GM13976 (cell line): Measurements from ENCODE around the gene PDE4D.

Experiments used
- DNase-seq: peaks from one replicate; pipeline ENCODE4 v3.0.0; 2012; ENCODE audit warnings: low spot score
- in situ Hi-C: fragments of 300-500 bp; cut with MboI; formaldehyde crosslinking; loops from one replicate; pipeline ENCODE4 v1.12.0; 2022; ENCODE audit warnings: low sequenced_read_pairs, mixed read lengths, inconsistent platforms; ENCODE audit not compliant: unreplicated experiment
- TF ChIP-seq, protein P1 (sequence below): IDR thresholded peaks from 2 replicates; pipeline ENCODE4 v1.5.1; 2012; ENCODE audit warnings: borderline replicate concordance, mild to moderate bottlenecking; ENCODE audit not compliant: insufficient read depth; ENCODE audit errors: extremely low read depth, missing control alignments, control extremely low read depth

Gene PDE4D

DNA sequence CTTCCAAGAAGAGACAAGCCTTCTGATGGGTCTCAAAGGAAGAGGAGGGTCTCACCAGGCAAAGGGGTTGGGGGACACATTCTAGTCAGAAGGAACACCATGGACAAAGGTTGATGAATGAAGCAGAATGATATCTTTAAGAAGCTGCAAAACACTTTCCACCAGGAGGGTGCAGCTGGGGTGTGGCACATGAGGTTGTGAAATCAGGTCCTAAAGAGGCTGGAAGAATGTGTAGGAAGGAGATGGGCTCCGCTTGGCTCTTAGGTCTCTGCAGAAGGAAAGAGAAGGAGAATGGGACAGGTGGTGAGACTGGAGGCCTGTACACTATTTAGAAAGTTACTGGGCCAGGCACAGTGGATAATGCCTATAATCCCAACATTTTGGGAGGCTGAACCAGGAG is 328.6 kb downstream of the PDE4D start:
- in situ Hi-C loops = no loop called here
- no peak for DNase-seq
- TF ChIP-seq, protein P1, sequence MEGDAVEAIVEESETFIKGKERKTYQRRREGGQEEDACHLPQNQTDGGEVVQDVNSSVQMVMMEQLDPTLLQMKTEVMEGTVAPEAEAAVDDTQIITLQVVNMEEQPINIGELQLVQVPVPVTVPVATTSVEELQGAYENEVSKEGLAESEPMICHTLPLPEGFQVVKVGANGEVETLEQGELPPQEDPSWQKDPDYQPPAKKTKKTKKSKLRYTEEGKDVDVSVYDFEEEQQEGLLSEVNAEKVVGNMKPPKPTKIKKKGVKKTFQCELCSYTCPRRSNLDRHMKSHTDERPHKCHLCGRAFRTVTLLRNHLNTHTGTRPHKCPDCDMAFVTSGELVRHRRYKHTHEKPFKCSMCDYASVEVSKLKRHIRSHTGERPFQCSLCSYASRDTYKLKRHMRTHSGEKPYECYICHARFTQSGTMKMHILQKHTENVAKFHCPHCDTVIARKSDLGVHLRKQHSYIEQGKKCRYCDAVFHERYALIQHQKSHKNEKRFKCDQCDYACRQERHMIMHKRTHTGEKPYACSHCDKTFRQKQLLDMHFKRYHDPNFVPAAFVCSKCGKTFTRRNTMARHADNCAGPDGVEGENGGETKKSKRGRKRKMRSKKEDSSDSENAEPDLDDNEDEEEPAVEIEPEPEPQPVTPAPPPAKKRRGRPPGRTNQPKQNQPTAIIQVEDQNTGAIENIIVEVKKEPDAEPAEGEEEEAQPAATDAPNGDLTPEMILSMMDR = no peak

DNA sequence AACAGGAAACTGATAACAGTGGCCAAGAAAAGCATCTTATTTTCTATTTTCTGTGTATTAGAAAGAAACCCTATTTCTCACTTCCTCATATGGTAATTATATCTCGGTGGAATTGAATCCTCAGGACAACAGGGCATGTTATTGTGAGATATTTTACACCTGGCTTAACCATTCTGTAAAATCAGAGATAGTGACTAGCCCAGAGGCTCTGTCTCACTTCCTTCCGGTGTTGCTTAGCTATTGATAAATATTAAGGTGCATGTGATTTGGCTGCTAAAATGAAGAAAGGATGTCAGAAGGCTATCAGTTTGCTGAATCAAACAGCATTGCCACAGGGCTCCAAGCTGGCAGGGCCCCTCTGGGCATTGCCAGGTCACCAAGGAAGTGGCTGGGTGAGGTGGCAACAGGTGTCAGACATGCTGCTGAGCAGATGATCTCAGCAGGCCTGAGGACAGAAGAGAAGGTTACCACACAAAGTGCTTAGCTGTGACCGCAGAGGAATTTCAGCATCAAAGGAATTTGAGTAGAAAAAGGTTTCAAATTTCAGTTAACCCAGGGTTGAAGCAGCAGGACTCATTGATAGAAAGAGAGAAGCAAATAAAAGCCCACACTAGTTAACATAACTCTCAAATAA is 330.7 kb downstream of the PDE4D start:
- TF ChIP-seq, protein P1 = no peak
- in situ Hi-C loops = no loop called here
- DNase-seq = peak; percentile 43

DNA sequence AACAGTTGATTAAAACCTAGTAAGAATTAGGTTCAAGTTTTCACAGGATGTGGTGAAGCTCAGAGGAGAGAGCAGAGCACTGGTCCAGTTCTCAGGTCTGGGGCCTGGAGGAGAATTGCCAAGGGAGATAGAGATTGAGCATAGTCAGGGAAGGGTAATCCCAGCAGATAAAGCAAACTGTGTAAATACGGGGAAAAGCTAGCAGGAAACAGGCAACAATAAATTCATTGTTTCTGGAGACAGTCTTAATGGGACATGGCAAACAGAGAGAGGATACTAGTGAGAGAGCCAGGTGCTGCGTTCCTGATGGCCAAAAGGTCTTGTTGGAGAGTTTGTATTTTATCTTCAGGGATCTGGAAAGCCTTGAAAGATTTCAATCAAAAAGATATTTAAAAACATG is 333.0 kb downstream of the PDE4D start:
- no peak for DNase-seq
- TF ChIP-seq, protein P1 = no peak
- in situ Hi-C loops = no loop called here

DNA sequence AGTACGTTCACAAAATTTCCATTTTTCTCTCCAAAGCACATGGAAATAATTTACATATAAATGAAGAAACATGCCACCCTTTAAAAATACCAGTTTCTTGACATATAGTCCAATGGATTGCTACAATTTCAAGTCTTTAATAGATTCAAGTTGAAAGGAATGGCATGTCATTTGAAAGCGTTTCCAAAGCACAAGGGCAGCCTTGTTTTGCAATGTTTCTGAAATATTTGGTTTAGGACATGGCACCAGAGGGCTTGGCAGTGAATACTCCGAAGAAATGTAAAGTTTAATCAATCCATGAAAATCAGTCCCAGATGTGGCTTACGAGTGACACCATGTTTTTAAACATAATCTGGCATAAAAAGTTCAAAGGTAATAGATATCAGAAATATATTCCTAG is 333.7 kb downstream of the PDE4D start:
- TF ChIP-seq, protein P1 = no peak

DNA sequence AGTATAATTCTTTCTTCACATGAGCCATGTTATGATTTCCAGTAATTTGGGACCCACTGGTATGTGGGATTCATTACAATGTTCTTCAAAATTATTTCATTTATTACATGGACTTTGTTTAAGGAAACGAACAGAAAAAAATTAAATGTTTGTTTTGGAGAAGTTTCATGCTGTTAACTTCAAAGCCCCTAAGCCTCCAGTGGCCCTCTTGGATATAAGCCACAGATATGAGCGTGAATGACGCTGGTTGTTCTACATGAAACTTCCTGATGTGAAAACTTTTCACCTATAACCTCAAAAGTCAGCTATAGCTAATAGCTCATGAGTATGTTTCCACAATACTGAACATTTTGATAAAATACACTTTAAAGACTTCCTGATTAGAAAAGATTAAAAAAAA is 334.2 kb downstream of the PDE4D start:
- DNase-seq = no peak
- TF ChIP-seq, protein P1 = no peak
- in situ Hi-C loops = no loop called here

More for the DNA sequence above, 333.7 kb downstream of the PDE4D start:
- DNase-seq = no peak
- in situ Hi-C loops = no loop called here

DNA sequence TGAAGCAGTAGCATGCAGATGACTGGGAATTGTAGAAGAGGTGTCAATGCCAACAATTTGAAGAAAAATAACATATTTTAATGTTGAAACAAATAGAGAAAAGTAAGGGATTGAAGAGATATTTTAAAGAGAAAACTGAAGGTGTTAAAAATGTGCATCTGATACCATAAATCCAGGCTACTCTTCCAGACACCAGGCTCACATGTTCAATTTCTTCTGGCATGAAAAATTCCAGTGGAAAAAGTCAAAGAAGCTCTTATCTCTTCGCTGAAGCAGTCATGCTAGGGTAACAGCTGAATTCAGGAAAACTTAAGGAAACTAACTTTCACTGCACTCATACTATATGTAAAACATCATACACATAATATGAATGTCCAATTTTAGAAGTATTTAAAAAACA is 335.0 kb downstream of the PDE4D start:
- TF ChIP-seq, protein P1 = no peak
- in situ Hi-C loops = no loop called here
- DNase-seq = no peak
